ENCODE results near the gene CES1.

GRCh38 chr16:55822280-55822810, 10.6 kb downstream of the CES1 start:
- TF ChIP-seq SUZ12 (IDR thresholded peaks at IDR 0.05; ENCODE audit: extremely low read depth, insufficient read depth, insufficient read length): no peak
- no peak for TF ChIP-seq ZNF274 (IDR thresholded peaks at IDR 0.05; ENCODE audit: low read depth, low read length)
- TF ChIP-seq YY1 (IDR thresholded peaks at IDR 0.05; ENCODE audit: insufficient read depth, insufficient read length): no peak
